B cell (primary cell): ENCODE measurements around the gene ERP44.

Source experiments
- CTCF ChIP-seq: fragments of 200-600 bp; IDR thresholded peaks from one replicate; pipeline ENCODE4 v1.8.0; 2022; ENCODE audit warnings: antibody characterized with exemption, mild to moderate bottlenecking
- EZH2 ChIP-seq: IDR thresholded peaks from 2 replicates; pipeline ENCODE4 v1.6.1; 2012; ENCODE audit warnings: borderline replicate concordance, low read depth, mild to moderate bottlenecking, moderate library complexity, low read length; ENCODE audit not compliant: insufficient read depth, poor library complexity, severe bottlenecking

- TF ChIP-seq CTCF (no peak), EZH2 (no peak)
These were observed 7.1 kb upstream of the ERP44 start for GRCh38 chr9:100105861-100106260.
